Measurements from ENCODE around the gene WWOX.

DNA sequence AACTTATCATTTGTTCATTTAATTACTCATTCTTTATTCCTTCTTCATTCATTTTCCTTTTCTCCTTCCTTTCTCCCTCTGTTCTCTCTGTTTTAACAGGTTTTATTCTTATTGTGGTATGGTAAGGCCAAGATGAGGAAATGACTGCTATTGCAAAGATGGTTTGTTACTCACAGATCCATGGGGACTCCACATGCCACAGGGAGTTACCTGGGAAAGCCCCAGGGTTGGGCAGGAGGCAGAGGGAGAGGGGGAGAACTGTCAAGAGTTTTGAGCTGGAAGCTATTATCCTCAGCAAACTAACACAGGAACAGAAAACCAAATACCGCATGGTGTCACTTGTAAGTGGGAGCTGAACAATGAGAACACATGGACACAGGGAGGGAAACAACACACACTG, 453.3 kb downstream of the WWOX start:
- TF ChIP-seq POLR2A (IDR thresholded peaks at IDR 0.05; ENCODE audit: low read depth, low read length) (no peak), POLR2AphosphoS5 (IDR thresholded peaks at IDR 0.05; ENCODE audit: low read depth, low read length) (no peak)

Data from GM12891 (cell line).